Left ventricle myocardium inferior (tissue), 1 donor: ENCODE measurements around the gene SEMA3D. TPM values are rescaled to one million over a fixed set of nuclear protein-coding genes. Genes with fewer than 3 reads are reported as not detected.

ENCODE experiments used
- DNase-seq: peaks from one replicate; pipeline ENCODE4 v3.0.0-alpha.2; 2020
- H3K27ac ChIP-seq: fragments of 200-600 bp; replicated peaks from 2 replicates; pipeline ENCODE4 v1.8.0; 2021
- H3K27me3 ChIP-seq: fragments of 200-600 bp; 2 replicates; pipeline ENCODE4 v1.8.0; 2021; ENCODE audit warnings: low read depth
- H3K36me3 ChIP-seq: fragments of 200-600 bp; 2 replicates; pipeline ENCODE4 v1.8.0; 2021
- H3K4me1 ChIP-seq: fragments of 200-600 bp; 2 replicates; pipeline ENCODE4 v1.8.0; 2021
- H3K4me3 ChIP-seq: fragments of 200-600 bp; 2 replicates; pipeline ENCODE4 v1.8.0; 2021; ENCODE audit warnings: mild to moderate bottlenecking, moderate library complexity
- H3K9me3 ChIP-seq: fragments of 200-600 bp; replicated peaks from 2 replicates; pipeline ENCODE4 v1.8.0; 2021
- intact Hi-C: fragments of 100-400 bp; cut with micrococcal nuclease; formaldehyde crosslinking; loops from one replicate; pipeline ENCODE4 v1.11.0; 2022
- total RNA-seq: library from RNA; stranded (reverse); fragmentation: NEBNext Ultra II Directional; extraction: Animal tissue kit (Norgen Biotek cat#: 25700); gene quantifications from one replicate; pipeline ENCODE4 v1.2.1, GENCODE V29; 2021
- TF ChIP-seq, protein P1 (sequence below): fragments of 200-600 bp; IDR thresholded peaks from 2 replicates; pipeline ENCODE4 v1.8.0; 2021; ENCODE audit warnings: antibody characterized with exemption, mild to moderate bottlenecking, borderline replicate concordance
- donor health status: DM: no; HTN: yes; CAD: no; lungs with severe emphysema.

SEMA3D gene
- total RNA-seq, 1 donor from 2014 or later = 1.8 TPM

DNA sequence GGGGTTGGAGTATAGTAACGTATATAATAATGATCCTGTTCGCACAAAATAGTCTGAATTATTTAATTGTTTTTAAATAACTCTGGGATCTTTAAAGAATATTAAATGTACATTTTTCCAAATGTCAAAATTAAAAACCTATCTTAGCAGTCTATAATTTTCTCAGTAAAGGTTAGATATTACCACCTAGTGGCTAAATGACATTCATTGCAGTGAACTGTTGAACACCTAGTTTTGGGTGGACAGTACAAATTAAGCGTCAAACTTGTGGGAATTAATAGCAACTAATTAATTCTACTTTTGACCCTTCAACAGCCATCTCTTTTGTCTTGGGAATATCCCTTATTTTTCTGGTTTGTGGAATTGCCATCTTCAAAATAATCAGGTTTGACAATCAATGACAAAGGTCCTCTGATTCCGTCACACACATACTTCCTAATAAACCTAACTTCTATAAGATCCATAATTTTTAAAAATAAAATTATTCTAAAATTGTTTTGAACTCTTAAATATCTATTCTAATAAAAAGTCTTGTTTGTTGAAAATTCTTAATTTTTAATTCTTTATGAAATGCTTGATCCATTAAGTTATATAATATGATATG lies 165.7 kb downstream of the SEMA3D start:
- intact Hi-C loops = no loop called here
- H3K9me3 ChIP-seq = no peaks in the 10 kb centered on the region
- peaks cover 7% of the 10 kb centered on the region for H3K4me1 ChIP-seq
- H3K36me3 ChIP-seq = no peaks in the 10 kb centered on the region
- H3K27me3 ChIP-seq = no peaks in the 10 kb centered on the region
- no peak overlapping the region for H3K4me3 ChIP-seq
- TF ChIP-seq, protein P1, sequence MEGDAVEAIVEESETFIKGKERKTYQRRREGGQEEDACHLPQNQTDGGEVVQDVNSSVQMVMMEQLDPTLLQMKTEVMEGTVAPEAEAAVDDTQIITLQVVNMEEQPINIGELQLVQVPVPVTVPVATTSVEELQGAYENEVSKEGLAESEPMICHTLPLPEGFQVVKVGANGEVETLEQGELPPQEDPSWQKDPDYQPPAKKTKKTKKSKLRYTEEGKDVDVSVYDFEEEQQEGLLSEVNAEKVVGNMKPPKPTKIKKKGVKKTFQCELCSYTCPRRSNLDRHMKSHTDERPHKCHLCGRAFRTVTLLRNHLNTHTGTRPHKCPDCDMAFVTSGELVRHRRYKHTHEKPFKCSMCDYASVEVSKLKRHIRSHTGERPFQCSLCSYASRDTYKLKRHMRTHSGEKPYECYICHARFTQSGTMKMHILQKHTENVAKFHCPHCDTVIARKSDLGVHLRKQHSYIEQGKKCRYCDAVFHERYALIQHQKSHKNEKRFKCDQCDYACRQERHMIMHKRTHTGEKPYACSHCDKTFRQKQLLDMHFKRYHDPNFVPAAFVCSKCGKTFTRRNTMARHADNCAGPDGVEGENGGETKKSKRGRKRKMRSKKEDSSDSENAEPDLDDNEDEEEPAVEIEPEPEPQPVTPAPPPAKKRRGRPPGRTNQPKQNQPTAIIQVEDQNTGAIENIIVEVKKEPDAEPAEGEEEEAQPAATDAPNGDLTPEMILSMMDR = peak; percentile 61
- DNase-seq = no peak
- H3K27ac ChIP-seq = no peak overlapping the region

DNA sequence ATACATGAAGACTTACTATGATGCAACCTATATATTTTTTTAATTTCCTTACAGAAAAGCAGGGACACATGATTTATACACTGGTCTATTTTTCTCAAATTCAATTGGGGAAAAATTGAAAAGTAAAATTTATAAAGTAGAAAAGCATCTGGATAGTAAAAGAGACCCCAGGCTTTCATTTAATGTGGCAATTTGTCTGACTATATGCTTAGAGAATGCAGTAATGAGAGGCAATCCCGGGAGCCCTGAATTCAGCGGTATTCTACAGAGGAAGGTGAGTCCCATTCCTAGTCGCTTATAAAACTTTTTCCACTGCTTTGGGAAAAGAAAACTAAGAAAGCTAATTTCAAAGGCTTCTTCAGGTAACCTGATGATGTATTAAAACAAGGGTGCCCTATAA lies 167.1 kb downstream of the SEMA3D start:
- Histone ChIP-seq H3K36me3 (no peaks in the 10 kb centered on the region), H3K4me1 (no peaks in the 10 kb centered on the region), H3K4me3 (no peak overlapping the region), H3K27me3 (no peaks in the 10 kb centered on the region), H3K9me3 (no peaks in the 10 kb centered on the region), H3K27ac (no peak overlapping the region)
- intact Hi-C loops = no loop called here
- no peak for DNase-seq
- TF ChIP-seq, protein P1 = no peak

DNA sequence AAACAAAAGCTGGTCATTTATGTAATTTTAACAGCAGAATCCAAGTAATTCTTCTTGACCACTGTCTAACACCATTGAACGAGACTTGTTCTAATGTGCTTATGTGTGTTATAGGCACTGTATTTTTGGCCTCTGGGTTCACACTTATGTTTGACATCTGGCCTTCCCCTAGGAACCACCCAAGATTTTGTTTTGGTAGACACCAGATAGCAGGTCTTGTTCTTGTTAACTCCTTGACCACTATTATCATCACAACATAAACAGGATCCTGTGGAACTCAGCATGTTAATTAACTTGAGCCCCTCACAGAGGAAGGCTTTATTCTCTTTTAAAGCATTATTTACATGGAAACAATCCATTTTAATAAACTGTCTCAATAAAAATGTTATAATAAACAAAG lies 167.7 kb downstream of the SEMA3D start:
- intact Hi-C loops = no loop called here
- Histone ChIP-seq H3K4me3 (no peak overlapping the region), H3K4me1 (no peaks in the 10 kb centered on the region), H3K9me3 (no peaks in the 10 kb centered on the region), H3K27ac (no peak overlapping the region), H3K36me3 (no peaks in the 10 kb centered on the region), H3K27me3 (no peaks in the 10 kb centered on the region)
- no peak for DNase-seq
- TF ChIP-seq, protein P1 = no peak

DNA sequence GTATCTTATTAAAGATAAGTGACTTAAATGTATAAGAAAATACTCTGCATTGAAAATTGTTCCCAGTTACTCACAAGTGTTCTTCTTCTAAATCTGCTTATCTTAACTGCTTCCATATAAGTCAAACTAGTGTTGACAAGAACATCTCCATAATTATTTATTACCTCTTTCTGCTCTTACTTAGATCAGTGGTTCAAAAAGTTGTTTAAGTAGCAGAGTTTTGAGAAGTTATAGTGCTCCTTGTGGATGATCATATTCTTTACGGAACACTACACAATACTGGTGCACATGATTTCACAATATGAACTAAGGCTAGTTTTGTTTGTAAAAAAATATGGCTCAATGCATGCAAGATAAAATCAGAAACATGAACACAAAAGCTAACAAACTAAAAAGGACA lies 168.4 kb downstream of the SEMA3D start:
- DNase-seq = no peak
- intact Hi-C loops = no loop called here
- Histone ChIP-seq H3K27ac (no peak overlapping the region), H3K4me3 (no peak overlapping the region), H3K36me3 (no peaks in the 10 kb centered on the region), H3K27me3 (no peaks in the 10 kb centered on the region), H3K9me3 (no peaks in the 10 kb centered on the region), H3K4me1 (no peaks in the 10 kb centered on the region)
- TF ChIP-seq, protein P1 = no peak

DNA sequence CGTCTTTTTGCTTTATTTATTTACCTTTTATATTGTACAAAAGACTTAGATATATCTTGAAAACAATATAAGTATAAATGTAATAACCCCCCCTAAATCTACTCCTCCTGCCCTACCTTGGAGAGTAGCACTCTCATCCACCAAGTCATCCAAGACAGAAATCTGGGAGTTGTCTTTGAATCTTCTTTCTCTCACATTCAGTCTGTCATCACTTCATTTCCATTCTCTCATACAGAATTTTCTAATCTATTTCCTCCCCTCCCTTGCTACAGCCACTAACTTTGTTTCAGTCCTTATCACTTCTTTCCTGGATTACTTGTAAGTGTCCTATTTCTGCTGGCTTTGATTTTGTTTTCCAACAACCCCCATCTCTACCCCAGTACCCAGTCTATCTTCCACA lies 170.6 kb downstream of the SEMA3D start:
- no peak for DNase-seq
- Histone ChIP-seq H3K9me3 (no peaks in the 10 kb centered on the region), H3K27ac (no peak overlapping the region), H3K4me3 (no peak overlapping the region), H3K36me3 (no peaks in the 10 kb centered on the region), H3K27me3 (no peaks in the 10 kb centered on the region), H3K4me1 (no peaks in the 10 kb centered on the region)
- intact Hi-C loops = no loop called here
- TF ChIP-seq, protein P1 = no peak
